Measurements from ENCODE around the gene SHANK1.

The SHANK1 gene

DNA sequence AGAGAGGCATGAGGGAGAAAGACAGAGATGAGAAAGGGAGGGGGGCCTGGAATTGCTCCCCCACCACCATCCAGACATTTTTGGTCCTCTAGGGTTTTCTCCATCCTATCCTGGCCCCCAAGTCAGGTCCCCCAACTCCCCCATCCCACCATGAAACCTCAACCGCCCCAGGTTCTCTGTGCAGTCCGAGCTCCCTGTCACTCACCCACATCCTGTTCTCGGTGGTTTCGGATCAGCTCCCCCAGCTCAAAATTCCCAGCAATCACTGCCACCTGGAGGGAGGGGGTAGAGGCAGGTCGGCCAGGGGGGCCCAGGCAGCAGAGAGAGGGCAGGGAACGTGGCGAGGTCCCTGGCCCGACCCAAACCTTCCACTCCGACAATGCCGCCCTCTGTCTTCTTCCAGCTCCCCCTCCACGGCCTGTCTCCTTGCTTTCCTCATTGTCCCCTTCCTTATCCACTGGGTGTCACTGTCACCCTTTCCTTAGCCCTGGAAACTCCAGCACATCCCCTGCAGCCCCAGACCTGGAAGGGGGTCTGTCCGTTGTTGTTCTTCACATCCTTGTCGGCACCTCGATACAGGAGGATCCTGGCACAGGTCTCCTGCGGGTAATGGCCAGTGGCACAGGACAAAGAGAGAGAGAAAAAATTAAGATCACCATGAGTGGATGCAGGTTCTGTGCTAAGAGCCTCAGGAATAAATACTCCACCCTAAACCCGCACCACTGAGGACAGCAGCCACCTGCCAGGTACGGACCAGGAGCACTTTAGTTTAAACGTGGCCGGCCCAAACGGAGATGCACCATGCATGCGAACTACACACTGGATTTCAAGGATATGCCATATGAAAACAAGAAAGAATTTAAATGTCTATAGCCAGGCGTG is 15.4 kb downstream of the SHANK1 start:
- no peaks in the 10 kb centered on the region for H4K20me1 ChIP-seq (ENCODE audit: control insufficient read depth, insufficient read depth, low read depth, low read length)
- no peaks in the 10 kb centered on the region for H3K9me2 ChIP-seq (replicated peaks; ENCODE audit: control insufficient read depth, low read length)
- H3K36me3 ChIP-seq (ENCODE audit: control insufficient read depth, low read length) = no peaks in the 10 kb centered on the region
- no peaks in the 10 kb centered on the region for H3F3A ChIP-seq (ENCODE audit: control insufficient read depth, insufficient read depth)
- no peaks in the 10 kb centered on the region for H3K27me3 ChIP-seq (ENCODE audit: control insufficient read depth, low read length)
- H3K4me2 ChIP-seq (ENCODE audit: low read length) = no peak overlapping the region
- H3K4me3 ChIP-seq (ENCODE audit: low read length) = no peak overlapping the region
- no peaks in the 10 kb centered on the region for H3K9me3 ChIP-seq (ENCODE audit: control insufficient read depth, insufficient read depth, low read length)
- no peaks in the 10 kb centered on the region for H3K79me2 ChIP-seq (ENCODE audit: control insufficient read depth, low read length)
- no peak overlapping the region for H3K27ac ChIP-seq (ENCODE audit: low read depth, low read length)
- TF ChIP-seq EZH2phosphoT487 (IDR thresholded peaks at IDR 0.05; ENCODE audit: borderline replicate concordance, low read length) = no peak
- TF ChIP-seq, protein P1, sequence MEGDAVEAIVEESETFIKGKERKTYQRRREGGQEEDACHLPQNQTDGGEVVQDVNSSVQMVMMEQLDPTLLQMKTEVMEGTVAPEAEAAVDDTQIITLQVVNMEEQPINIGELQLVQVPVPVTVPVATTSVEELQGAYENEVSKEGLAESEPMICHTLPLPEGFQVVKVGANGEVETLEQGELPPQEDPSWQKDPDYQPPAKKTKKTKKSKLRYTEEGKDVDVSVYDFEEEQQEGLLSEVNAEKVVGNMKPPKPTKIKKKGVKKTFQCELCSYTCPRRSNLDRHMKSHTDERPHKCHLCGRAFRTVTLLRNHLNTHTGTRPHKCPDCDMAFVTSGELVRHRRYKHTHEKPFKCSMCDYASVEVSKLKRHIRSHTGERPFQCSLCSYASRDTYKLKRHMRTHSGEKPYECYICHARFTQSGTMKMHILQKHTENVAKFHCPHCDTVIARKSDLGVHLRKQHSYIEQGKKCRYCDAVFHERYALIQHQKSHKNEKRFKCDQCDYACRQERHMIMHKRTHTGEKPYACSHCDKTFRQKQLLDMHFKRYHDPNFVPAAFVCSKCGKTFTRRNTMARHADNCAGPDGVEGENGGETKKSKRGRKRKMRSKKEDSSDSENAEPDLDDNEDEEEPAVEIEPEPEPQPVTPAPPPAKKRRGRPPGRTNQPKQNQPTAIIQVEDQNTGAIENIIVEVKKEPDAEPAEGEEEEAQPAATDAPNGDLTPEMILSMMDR (IDR thresholded peaks at IDR 0.05; ENCODE audit: low read depth, low read length, poor library complexity, severe bottlenecking) = no peak
- H3K4me1 ChIP-seq (ENCODE audit: control insufficient read depth, low read length) = no peaks in the 10 kb centered on the region

DNA sequence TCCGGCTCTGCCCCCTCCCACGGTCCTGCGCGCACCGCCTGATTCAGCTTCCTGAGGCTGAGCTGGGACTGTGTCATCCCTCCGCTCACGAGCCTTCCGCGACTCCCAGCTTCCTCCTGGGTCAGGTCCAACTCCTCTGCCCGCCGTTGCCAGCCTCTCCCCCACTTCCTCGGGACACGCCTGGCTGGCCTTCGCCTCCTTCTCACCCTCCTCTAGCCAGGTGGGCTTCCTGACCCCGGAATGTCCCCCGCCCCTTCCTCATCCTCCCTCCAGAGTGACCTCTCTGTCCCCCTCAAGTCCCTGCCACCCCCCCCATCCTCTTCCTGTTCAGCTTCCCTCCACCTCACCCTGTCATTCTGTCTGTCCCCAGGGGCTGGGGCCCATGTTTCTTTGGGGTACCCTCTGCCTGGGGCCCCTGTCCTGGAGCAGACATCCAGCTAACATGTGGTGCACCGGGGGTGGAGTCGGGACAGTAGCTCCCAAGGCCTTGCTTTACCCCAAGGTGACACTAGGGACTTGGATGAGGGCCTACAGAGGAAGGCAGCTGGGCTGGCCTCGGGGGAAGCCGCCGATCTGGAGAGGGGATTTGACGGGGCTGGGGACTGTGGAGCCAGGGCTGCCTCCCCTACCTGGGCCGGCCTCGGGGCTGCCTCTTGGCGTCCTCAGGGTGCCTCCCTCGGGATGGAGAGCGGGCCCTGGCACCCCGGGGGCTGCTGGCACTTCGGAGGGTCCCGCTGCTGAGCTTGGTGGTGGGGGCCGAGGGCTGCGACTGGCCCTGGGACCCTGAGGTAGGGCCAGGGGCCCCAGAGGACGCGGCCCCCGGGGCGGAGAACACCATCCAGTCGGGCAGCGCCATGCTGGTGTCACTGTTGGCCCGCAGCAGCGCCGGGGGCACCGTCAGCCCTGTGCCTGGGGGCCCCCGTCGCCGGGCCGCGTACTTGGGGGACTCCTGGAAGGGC is 16.5 kb downstream of the SHANK1 start:
- Histone ChIP-seq H4K20me1 (ENCODE audit: control insufficient read depth, insufficient read depth, low read depth, low read length) (no peaks in the 10 kb centered on the region), H3K4me3 (ENCODE audit: low read length) (no peak overlapping the region), H3K9me2 (replicated peaks; ENCODE audit: control insufficient read depth, low read length) (no peaks in the 10 kb centered on the region), H3K4me1 (ENCODE audit: control insufficient read depth, low read length) (no peaks in the 10 kb centered on the region), H3K9me3 (ENCODE audit: control insufficient read depth, insufficient read depth, low read length) (no peaks in the 10 kb centered on the region), H3K4me2 (ENCODE audit: low read length) (no peak overlapping the region), H3K27me3 (ENCODE audit: control insufficient read depth, low read length) (no peaks in the 10 kb centered on the region), H3K79me2 (ENCODE audit: control insufficient read depth, low read length) (no peaks in the 10 kb centered on the region), H3K27ac (ENCODE audit: low read depth, low read length) (no peak overlapping the region), H3F3A (ENCODE audit: control insufficient read depth, insufficient read depth) (no peaks in the 10 kb centered on the region), H3K36me3 (ENCODE audit: control insufficient read depth, low read length) (no peaks in the 10 kb centered on the region)
- TF ChIP-seq, protein P1 (IDR thresholded peaks at IDR 0.05; ENCODE audit: low read depth, low read length, poor library complexity, severe bottlenecking) = no peak
- TF ChIP-seq EZH2phosphoT487 (IDR thresholded peaks at IDR 0.05; ENCODE audit: borderline replicate concordance, low read length) = no peak

DNA sequence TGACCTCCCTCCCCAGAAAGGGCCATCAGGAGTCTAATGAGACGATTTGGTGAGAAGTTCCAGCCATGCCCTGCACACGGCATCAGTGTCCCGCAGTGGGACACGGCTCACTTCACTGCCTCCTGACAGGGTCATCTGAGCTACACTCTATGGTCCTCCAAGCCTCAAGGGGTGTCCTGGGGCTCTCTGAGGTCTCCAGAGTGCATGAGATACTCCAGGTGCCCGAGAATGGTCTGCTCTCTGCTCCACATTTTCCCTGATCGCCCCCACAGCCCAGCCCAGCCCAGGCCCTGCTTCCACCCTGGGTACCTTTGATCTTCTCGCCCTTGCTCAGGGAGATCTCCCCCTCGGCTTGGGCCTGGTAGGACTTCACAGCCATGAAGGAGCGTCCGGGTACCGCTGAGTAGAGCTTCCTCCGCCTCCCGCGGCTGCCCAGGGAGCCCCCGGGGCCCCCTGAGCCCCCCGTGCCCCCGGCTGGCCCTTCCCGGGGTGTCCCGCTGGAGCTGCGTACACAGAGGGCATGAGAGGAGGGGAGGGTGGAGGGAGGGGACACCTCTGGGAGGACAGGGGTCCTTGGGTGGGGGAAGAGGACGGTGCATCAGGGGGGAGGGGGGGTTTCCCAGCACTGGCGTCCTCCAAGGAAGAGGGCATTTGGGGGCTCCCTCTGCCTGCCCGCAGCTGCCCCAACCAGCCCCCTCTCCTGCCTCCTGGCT is 17.3 kb downstream of the SHANK1 start:
- Histone ChIP-seq H3F3A (ENCODE audit: control insufficient read depth, insufficient read depth) (no peaks in the 10 kb centered on the region), H3K36me3 (ENCODE audit: control insufficient read depth, low read length) (no peaks in the 10 kb centered on the region), H3K9me3 (ENCODE audit: control insufficient read depth, insufficient read depth, low read length) (no peaks in the 10 kb centered on the region), H3K4me2 (ENCODE audit: low read length) (no peak overlapping the region), H4K20me1 (ENCODE audit: control insufficient read depth, insufficient read depth, low read depth, low read length) (no peaks in the 10 kb centered on the region), H3K9me2 (replicated peaks; ENCODE audit: control insufficient read depth, low read length) (no peaks in the 10 kb centered on the region), H3K27me3 (ENCODE audit: control insufficient read depth, low read length) (no peaks in the 10 kb centered on the region), H3K79me2 (ENCODE audit: control insufficient read depth, low read length) (no peaks in the 10 kb centered on the region), H3K27ac (ENCODE audit: low read depth, low read length) (no peak overlapping the region), H3K4me1 (ENCODE audit: control insufficient read depth, low read length) (no peaks in the 10 kb centered on the region), H3K4me3 (ENCODE audit: low read length) (no peak overlapping the region)
- no peak for TF ChIP-seq EZH2phosphoT487 (IDR thresholded peaks at IDR 0.05; ENCODE audit: borderline replicate concordance, low read length)
- TF ChIP-seq, protein P1 (IDR thresholded peaks at IDR 0.05; ENCODE audit: low read depth, low read length, poor library complexity, severe bottlenecking) = no peak

Data from DOHH2 (cell line).